NCI-H748 (cell line): Measurements from ENCODE around the gene ADGRG7.

Experiments
- DNase-seq: peaks from one replicate; lab custom pipeline; 2025; ENCODE audit not compliant: unreplicated experiment; lab: John Stamatoyannopoulos, UW

The ADGRG7 gene

GRCh38 chr3:100732435-100732834, 123.0 kb downstream of the ADGRG7 start:
- no peak for DNase-seq

GRCh38 chr3:100737334-100737733, 127.9 kb downstream of the ADGRG7 start:
- peak; percentile 16 for DNase-seq

- DNase-seq = no peak
These were observed 130.8 kb downstream of the ADGRG7 start for GRCh38 chr3:100740207-100740606.

GRCh38 chr3:100743535-100743934, 134.1 kb downstream of the ADGRG7 start:
- no peak for DNase-seq

- no peak for DNase-seq
These were observed 135.3 kb downstream of the ADGRG7 start for GRCh38 chr3:100744671-100745070.
